ENCODE data around the gene NPB.
A peak's percentile ranks its signal among the peaks of the same experiment; 100 is the strongest.

Gene NPB

DNA sequence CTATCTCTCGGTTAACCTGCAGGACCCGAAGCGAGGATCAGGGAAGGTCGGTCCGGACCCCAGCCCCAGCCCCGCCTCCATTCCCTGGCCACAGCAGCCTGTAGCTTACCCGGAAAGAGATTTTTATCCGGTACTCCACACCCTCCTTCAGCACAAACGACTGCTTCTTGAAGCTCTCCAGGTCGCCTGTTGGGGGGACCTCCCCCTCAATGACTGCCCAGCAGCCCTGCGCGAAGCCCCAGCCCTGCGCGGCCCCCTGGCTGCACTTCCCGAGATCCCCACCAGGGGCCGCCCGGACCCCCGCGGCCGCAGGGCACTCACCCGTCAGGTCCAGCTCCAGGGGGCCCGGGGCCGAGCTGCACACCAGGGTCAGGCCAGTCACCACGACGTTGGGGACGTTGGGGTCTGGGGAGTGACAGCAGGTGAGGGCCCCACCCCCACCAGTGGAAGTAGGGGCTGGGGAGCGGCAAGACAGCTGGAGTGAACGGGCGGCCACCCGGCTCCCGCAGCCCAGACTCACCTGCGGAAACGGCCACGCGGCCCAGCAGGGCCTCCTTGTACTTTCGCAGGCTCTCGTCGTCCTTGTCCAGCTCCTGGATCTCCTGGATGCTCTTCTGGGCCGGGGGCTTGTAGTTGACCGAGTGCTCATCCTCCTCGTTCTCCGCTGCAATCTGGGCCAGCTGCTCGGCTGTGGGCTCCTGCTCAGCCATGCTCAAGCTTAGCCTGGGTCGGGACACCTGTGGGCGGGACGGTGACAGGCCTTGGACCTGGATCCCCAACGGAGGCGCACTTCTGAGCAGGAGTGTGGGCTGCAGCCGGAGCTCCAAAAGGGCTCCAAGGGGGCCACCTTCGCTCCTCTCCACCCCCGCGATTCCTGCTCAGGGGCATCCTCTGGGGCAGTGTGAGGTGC lies 32.6 kb upstream of the NPB start:
- no peak for DNase-seq (ENCODE audit: low read depth in 4 of 4, low spot score in 1 of 4)

DNA sequence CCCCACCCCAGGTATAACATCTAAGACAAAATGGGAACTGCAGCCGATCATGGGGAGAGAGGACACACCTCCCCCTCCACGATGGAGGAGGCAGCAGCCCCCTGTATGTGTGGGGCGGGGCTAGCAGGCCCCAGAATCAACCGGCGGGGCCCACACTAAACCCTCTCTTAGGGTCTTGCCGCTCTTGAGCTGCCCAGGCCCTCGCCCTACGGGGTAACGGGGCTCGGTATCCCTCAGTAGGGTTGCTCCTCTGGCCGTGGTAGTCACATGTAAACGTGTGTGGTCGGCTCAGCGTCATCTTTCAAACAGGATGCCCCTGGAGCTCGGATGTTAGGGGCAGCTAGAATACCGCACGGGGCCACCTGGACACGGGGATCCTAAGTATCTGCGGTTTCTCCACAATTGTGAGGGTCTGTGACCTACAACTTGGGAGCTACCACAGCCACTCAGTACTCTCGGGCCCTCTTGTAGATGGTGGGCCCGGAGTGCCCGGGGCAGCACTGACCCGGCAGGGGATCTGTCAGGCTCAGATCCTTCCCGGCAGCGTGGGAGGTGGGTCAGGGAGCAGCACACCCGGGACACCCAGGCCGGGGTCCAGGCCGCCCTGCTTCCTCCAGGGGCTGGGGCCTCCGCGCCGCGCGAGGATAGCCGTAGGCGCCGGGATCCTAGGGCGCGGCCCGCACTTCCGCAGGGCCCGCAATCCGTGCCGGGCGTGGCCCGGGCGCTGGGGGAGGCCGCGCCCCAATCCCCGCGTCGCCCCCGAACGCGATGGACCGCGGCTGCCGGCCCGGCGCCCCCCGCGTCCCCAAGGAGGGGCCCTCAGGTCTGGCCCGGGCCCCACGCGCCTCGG lies 31.7 kb upstream of the NPB start:
- DNase-seq (ENCODE audit: low read depth in 4 of 4, low spot score in 1 of 4) = no peak

DNA sequence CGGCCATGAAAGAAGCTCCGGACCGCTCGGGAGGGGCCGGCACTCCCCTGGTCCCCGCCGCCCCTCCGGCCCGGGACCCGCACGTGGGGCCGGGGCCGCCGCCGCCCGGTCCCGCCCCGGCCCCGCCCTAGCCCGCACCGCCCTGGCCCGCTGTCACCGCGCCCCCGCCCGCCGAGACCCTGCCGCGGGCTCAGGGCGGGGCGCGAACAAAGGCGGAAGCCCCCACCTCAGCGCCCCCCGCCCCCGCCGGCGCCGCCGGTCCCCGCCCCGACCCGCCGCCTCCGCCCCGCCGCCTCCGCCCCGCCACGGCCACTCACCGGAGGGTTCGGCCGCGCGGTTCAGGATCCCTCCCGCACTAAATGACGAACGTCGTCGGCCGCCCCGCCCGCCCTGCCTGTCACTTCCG lies 31.1 kb upstream of the NPB start, which contains the start of gene ARHGDIA:
Gene ARHGDIA (minus strand): TSS at position 357 of the 406 bp plus-strand sequence. CDS start 1,407 bp downstream, outside the sequence.
- peak in 1 of 4 experiments; percentile 91 for DNase-seq (ENCODE audit: low read depth in 4 of 4, low spot score in 1 of 4)

DNA sequence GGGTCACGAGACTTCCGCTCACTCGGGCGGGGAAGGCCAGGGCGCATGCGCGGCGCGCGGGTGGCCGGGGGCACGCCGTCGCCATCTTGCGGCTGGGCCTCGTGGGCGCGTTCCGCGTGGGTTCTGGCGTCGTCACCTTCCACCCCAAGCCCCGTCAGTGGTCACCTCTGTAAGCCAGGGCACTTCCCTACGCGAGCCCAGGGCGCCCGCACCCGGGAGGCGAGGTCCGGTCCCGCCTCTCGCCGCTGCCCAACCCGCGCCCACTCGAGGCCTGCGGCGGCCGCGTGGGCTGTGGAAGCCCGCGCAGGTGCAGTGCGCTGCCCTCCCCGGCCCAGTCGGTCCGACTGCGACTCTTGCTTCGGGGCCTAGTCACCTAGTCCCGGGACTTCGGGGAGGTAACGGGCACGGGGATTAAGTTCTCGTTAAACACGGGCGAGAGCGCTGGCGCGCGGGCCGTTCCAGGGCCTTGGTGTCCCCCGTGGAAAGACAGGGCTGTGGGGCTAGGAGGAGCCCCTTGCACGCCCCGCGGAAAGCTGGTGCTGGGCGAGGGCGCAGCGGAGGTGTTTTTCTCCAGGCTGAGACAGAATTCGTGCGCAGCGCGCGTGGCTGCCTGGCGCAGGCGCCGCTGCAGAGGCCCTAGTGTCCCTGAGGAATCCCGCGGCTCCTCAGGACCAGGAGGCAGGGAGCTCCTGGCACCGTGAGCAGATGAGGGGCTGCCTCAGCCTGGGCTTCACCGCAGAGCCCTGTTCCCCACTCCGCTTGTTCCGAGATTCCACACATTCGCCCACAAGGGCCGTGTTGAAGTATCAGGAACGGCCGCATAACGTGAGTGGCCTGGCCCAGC lies 30.4 kb upstream of the NPB start:
- DNase-seq (ENCODE audit: low read depth in 4 of 4, low spot score in 1 of 4) = peak in 3 of 4 experiments; percentile 87 to 94 (median 94)

DNA sequence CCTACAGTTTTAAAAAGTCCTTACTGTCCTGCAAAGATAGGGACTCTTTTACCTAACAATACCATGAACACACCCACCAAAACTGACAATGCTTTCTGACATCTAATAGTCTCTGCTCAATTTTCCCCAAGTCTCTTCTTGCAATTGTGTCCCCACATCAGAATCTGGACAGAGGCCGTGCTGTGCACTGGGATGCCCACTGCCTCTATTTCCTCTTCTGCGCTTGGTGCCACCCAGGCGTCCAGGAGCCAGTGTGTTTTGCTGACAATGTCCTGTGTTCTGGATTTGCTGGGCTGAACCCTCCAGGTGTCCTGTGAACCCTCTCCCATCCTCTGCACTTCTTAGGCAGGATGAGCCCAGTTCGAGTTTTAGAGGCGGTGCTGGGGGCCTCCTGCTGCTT lies 24.5 kb upstream of the NPB start:
- DNase-seq (ENCODE audit: low read depth in 4 of 4, low spot score in 1 of 4) = no peak

DNA sequence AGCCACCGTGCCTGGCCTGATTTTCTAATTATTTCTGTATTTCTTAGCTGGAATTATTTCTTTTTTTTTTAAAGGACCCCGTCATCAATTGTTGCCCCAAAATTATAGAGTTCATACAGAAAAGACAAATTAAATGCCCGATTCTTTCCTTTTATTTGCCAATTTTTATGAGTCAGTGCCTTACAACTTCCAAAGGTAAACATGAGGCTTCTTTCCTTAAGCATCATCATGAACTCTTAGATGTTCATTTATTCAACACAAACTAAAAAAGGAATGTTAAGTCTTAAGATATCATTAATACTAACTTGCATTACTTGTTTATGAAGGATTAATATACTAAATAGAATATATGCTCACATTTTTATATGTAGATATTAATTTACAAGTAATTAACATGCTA lies 23.7 kb upstream of the NPB start:
- DNase-seq (ENCODE audit: low read depth in 4 of 4, low spot score in 1 of 4) = no peak

DNA sequence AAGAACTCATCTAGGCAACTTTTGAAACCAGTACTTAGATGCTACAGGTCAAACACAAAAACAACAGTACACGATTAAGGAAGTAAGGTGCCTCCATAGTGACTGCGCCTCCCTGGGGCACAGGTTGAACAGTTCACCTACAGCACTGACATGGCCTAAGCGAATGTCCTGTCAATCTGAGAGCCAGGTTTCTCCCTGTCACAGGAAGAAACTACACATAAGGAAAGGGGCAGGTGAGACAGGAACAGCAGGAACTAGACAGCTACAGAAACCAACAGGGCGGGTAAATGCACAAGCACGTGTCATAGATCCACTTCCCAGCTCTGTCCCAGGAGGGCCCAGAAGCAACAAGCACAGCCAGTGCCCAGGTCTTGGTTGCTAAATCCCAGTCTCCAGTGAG lies 22.9 kb upstream of the NPB start:
- no peak for DNase-seq (ENCODE audit: low read depth in 4 of 4, low spot score in 1 of 4)

DNA sequence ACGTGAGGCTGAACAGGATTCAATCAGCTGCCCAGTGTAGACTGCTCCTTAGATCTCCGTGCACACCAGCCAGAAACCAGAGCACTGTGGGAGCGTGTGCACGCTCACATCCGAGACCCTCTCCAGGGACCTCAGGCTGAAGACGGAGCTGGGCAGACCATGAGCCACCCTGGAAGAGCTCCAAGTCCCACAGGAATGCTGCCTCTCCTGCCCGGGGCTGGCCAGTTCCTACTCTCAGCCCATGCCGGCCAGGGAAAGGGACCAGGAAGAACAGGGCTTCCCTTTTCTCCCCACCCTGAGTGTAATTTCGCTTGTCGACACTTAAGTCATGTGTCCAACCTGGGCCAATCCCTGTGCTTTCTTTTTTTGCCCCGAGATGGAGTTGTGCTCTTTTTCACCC lies 17.5 kb upstream of the NPB start:
- no peak for DNase-seq (ENCODE audit: low read depth in 4 of 4, low spot score in 1 of 4)

DNA sequence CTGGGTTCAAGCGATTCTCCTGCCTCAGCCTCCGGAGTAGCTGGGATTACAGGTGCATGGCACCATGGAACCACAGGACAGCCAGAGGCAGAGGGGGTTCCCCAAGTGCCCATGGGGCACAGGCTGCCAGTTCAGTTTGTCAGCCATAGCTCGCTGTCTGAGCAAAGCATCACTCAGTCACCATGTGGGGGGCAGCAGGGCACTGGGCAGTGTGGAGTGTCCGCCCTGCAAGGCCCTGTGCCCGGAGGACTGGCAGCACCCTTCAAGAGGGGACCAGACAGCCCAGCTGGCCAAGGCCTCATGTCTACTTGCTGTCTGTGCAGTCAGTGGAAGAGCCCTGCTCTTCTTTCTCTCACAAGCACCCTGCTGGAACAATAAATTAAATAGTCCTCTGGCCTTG lies 17.1 kb upstream of the NPB start:
- no peak for DNase-seq (ENCODE audit: low read depth in 4 of 4, low spot score in 1 of 4)

DNA sequence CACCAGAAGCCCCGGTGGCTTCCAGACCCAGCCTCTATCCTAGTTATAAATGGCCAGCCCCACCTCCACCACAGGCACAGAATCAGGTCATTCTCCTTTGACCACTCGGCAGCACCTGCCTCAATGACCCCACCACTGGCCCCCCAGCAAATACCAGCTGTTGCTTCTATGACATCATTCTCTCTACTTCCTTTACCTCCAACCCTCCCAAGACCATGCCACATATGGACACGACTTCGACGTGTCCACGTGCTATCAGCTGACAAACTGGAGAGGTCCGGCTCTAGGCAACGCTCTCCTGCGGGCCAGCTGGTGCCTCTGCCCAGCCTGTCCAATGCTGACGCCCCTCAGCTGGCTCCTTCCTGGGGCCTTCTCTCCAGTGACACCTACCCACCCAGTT lies 16.6 kb upstream of the NPB start:
- no peak for DNase-seq (ENCODE audit: low read depth in 4 of 4, low spot score in 1 of 4)

DNA sequence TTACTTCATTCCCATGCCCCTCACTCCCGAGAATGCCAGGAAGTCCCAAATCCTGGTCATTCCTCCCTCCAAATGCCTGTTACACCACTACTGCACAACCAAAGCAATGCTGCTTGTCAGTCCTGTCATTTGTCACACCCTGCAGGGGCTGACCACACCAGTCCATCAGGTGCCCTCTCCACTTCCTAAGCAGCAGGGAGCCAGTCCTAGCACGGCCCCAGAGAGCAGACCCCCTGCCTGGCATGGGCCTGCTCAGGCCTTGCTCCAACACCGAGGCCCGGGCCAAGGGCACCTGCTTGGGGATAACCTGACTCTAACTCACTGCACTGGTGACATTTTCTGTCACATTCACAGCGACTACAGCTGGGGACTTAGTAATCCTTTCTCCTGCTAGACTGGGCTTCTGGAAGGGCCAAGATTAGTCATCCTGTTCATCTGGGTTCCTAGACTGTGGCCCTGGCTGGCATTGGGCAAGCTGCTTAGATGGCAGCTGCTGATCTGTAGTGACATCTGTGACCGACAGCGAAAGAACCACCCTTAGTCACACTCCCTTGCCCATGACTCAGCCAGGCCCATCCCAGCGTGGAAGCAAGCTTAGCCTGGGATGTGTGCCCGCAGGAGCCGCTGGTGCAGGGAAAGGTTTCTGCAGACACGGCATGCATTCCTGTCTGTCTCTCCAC lies 16.0 kb upstream of the NPB start:
- DNase-seq (ENCODE audit: low read depth in 4 of 4, low spot score in 1 of 4) = no peak

DNA sequence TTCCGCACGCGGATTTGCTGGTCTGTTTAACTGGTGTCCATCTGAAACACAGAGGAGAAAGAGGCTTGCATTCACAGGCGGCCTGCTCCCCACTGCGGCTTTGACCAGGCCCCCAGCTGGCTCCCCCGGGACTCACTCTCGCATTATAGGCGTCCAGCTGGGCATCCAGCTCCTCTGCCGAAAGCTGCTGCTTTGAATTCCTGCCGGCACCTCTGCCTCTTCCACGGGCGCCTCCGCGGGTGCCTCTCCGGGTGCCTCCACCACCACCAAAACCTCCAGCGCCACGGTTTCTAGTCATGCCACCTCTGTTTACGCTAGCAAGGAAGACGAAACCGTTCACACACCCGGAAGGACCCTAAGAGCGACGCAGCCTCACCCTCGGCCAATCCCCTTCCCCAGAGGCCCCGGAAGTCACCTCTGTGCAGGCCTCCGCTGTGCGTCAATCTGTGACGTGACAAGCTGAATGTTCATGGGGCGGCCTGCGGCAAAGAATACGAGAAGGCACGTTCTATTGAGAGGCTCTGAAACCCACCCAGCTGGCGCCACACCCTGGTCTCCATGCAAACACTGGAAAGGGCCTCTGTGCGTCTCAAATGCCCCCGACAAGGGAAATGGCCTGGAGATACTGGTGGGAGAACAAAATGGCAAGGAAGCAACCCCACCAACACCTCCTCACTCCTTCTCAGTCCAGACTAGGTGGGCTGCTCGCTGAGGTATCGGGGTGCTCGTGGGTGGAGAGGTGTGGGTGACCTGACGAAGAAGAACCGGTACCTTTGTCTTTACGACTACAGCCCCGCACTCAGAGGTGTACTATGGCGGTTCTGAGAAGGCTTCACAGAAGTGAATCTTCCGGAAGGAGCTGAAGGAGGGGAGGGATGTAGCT lies 13.7 kb upstream of the NPB start:
- DNase-seq (ENCODE audit: low read depth in 4 of 4, low spot score in 1 of 4) = no peak

DNA sequence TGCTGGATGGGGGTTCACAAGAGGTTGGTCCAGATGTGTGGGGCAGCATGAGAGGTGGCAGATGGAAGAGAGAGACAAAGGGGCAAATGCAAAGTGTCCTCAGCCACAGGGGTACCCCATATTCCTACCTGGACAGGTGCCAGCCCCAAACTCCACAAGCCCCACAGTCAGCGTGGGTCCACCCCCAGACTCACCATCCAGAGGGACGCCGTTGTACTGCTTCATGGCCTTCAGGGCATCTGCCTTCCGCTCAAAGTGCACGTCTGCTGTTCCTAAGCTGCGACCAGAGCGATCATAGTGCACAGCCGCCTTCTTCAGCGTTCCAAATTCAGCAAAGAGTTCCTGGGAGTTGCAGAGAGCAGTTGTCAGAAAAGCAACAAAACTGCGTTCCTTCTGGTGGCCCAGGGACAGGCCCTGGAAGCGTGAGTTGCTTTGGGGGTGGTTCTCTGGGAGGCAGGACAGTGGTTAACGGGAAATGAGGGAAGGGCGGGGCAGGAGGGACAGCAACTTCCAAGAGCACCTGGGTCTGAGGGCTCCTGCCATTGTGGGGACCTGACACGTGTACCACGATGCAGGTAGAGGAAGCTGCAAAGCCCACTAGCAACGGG lies 12.9 kb upstream of the NPB start:
- DNase-seq (ENCODE audit: low read depth in 4 of 4, low spot score in 1 of 4) = no peak

DNA sequence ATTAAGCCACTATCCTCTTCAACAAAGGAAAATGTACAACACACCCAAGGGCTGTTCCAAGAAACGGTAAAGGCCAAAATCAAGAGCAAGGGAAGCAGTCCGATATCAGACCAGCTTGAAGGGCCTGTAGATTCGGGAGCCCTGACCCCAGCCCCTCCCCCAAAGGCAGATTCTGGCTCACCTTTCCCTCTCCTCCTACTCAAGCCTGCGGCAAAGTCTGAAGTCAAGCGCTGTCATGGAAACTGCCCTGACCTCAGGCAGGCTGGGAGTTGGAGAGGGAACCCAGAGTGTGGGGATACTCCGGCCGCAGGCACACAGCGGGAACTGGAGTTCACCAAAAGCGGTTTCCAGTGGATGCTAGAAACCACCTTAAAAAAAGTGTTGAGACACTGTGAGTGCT lies 12.4 kb upstream of the NPB start:
- no peak for DNase-seq (ENCODE audit: low read depth in 4 of 4, low spot score in 1 of 4)

DNA sequence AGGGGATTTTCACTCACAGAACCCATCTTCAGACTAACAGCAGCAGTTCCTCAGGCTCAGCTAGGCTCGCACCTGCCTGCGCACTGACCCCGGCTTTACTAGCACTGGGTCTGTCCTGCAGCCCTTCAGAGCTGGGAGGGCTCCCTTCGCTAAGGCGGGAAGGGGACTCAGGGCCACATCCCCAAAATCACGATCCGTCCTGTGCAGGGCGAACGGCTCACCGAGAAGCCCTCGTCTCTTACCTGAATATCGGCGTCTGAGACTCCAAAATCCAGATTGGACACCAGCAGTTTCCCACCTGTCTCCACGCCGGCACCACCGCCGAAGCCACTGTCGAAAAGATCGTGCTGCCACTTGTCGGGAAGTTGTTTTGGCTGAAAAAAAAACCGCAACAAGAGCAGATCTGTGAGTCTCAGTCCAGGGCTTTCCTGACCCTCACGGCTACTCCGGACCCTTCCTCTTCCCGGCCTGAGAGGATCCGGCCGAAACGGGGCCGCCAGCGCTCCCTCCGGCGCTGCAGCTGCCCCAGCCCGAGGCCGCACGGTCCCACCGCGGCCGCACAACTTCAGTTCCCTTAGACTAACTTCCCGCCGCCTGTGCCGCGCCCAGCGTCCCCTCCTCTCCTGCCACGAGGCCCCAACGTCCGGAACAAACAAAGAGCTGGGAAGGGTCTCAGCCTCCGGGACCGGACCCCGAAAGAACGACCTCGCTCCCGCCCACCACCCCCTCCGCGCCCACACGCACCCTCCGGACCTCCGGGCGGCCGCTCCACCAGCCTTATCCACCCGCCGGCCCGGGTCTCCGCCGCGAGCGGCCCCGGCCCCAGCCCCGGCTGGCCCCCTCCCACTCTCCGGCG lies 11.4 kb upstream of the NPB start:
- no peak for DNase-seq (ENCODE audit: low read depth in 4 of 4, low spot score in 1 of 4)

DNA sequence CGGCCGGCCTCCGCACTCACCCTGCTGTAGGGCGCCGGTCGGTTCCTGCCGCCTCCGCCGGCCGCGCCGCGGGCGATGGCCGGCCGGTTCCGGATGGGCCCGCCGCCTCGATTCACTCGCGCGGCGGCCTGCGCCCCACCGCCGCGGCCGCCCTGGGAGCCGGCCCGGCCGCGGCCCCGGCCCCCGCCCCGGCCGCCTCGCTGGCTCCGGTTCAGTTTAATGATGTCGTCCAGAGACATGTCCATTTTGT lies 10.8 kb upstream of the NPB start:
- no peak for DNase-seq (ENCODE audit: low read depth in 4 of 4, low spot score in 1 of 4)

DNA sequence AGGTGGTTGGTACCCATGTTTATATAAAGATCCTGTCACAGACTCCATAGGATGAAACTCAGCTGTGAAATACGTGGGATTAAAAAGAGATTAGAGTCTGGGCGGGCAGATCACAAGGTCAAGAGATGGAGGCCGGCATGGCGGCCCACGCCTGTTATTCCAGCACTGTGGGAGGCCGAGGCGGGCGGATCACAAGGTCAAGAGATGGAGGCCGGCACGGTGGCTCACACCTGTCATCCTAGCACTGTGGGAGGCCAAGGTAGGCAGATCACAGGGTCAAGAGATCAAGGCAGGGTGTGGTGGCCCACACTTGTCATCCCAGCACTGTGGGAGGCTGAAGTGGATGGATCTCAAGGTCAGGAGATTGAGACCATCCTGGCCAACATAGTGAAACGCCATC lies 6.6 kb upstream of the NPB start:
- DNase-seq (ENCODE audit: low read depth in 4 of 4, low spot score in 1 of 4) = no peak

DNA sequence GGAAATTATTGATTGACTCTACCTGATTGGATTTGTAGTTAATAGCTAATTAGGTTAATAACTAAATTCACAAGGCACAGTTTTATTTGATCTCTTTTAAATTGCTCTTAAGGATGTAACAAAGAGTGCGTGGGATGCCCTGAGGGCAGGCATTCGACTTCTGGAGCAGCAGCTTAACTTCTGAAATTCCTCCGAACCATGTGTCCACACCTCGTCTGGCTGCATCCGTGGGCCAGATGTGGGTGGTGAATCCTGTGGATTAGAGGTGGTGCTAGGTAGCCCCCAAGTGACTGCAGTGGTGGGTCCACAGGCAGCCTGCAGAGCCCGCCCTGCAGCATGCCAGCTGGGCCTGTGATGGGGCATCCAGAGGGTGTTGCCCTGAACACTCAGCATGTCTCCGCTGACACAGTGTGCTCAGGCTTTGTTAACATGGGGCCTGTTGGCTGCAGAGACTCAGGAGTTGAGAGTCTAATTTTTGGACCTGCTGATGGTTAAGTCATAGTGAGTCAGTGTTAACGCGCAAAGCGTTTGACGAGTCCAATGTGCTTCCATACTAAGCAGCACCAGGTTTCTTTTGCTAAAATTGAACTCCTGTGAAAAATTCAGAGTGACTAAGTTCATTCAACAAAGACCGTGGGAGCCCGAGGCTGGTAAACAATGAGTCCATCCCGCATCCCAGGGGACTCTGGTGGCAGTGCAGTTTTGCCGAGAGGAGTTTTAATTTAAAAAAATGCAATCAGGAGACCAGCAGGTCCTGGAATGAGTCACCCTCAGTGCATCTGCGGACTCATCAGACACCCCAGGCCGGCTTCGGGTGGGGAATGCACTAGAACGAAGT lies 3.8 kb upstream of the NPB start:
- no peak for DNase-seq (ENCODE audit: low read depth in 4 of 4, low spot score in 1 of 4)

Measured in stimulated activated CD4-positive, alpha-beta T cell treated with anti-CD3 and anti-CD28 coated beads, Interleukin-1b, Interleukin-23, amount 100 ng/mL, for 24 hours (primary cell).